Upper lobe of left lung (tissue), 6 donors: ENCODE data around the gene CARMIL3. TPM values are rescaled to one million over a fixed set of nuclear protein-coding genes. Genes with fewer than 3 reads are reported as not detected.

Source experiments
- ATAC-seq, 2 donors: fragments of 200-7000 bp; cut with Tn5 transposase; one replicate each; pipeline ENCODE4 v1.9.1; 2022; ENCODE audit warnings: mild to moderate bottlenecking in 2 of 2, moderate library complexity in 2 of 2; ENCODE audit not compliant: low FRiP score in 2 of 2
- DNase-seq, 2 donors: peaks; one replicate each; pipeline ENCODE4 v3.0.0-alpha.2; 2019 to 2020
- H3K27ac ChIP-seq, 4 donors: fragments of 200-600 bp; sonication (generic); one replicate each; pipeline ENCODE4 v1.5.1; 2016 to 2019
- H3K27me3 ChIP-seq, 4 donors: fragments of 200-600 bp; sonication (generic); one replicate each; pipeline ENCODE4 v1.5.1; 2017 to 2019
- H3K36me3 ChIP-seq, 4 donors: fragments of 200-600 bp; sonication (generic); one replicate each; pipeline ENCODE4 v1.5.1; 2016 to 2019
- H3K4me1 ChIP-seq, 4 donors: fragments of 200-600 bp; sonication (generic); one replicate each; pipeline ENCODE4 v1.5.1; 2018 to 2019
- H3K4me3 ChIP-seq, 4 donors: fragments of 200-600 bp; sonication (generic); one replicate each; pipeline ENCODE4 v1.5.1; 2017 to 2019; ENCODE audit warnings: mild to moderate bottlenecking in 2 of 4, moderate library complexity in 1 of 4
- H3K9me3 ChIP-seq, 4 donors: fragments of 200-600 bp; sonication (generic); one replicate each; pipeline ENCODE4 v1.5.1; 2018 to 2019
- CTCF ChIP-seq, 6 experiments: fragments of 450-650 bp in 4 of 6; fragments of 200-600 bp in 2 of 6; sonication (generic) in 2 of 6; IDR thresholded peaks; one replicate each; pipeline ENCODE4 v1.5.1; 2016 to 2019; ENCODE audit warnings: antibody characterized with exemption in 6 of 6
- EP300 ChIP-seq, 4 donors: sonication (generic); formaldehyde crosslinking; IDR thresholded peaks; one replicate each; pipeline ENCODE4 v1.5.1; 2017; ENCODE audit warnings: antibody characterized with exemption in 4 of 4, control low read depth in 2 of 4
- POLR2A ChIP-seq, 4 donors: fragments of 450-650 bp; IDR thresholded peaks; one replicate each; pipeline ENCODE4 v1.5.1; 2016 to 2017; ENCODE audit warnings: antibody characterized with exemption in 4 of 4, mild to moderate bottlenecking in 2 of 4
- POLR2AphosphoS5 ChIP-seq, 2 donors: sonication (generic); formaldehyde crosslinking; IDR thresholded peaks; one replicate each; pipeline ENCODE4 v1.5.1; 2017; ENCODE audit warnings: antibody characterized with exemption in 2 of 2
- WGBS, 2 donors: methylation state at CpG; one replicate each; pipeline ENCODE4 v1.1.5; 2017 to 2018; 5-methylcytosine and 5-hydroxymethylcytosine counted together
- total RNA-seq, 6 donors: library from RNA; depleted of rRNA in 4 of 6; stranded (reverse); fragments of >200 nt in 4 of 6; gene quantifications; one replicate each; pipeline versions ENCODE4 v1.1.0 to v1.2.1, GENCODE V29; 2016 to 2021
- donor health status: DM: no; HTN: no; CAD: no; lungs with moderate emphysema.
- donor health status: DM: no; HTN: yes; CAD: no; lungs with severe emphysema.

The CARMIL3 gene
- total RNA-seq, 6 donors from 2014 or later: 0.39 to 15.7 (median 1.2) TPM

GRCh38 chr14:24106672-24107271 is 55.0 kb downstream of the CARMIL3 start:
- TF ChIP-seq POLR2A (IDR thresholded peaks at IDR 0.05) (no peak), POLR2AphosphoS5 (IDR thresholded peaks at IDR 0.05) (no peak), CTCF (IDR thresholded peaks at IDR 0.05) (no peak), EP300 (IDR thresholded peaks at IDR 0.05) (no peak)
- H3K4me3 ChIP-seq: no peak overlapping the region
- no peak for ATAC-seq
- no peak overlapping the region for H3K27ac ChIP-seq
- no peaks in the 10 kb centered on the region for H3K27me3 ChIP-seq
- 85 to 86% methylated on average over 4 of the region's 4 CpGs for WGBS, 2 donors
- DNase-seq: no peak
- no peaks in the 10 kb centered on the region for H3K9me3 ChIP-seq
- H3K4me1 ChIP-seq: peaks cover 8 to 22% (median 12%) of the 10 kb centered on the region in 4 donors
- peaks cover 0 to 16% (median 9%) of the 10 kb centered on the region in 4 donors for H3K36me3 ChIP-seq

GRCh38 chr14:24108336-24108874 is 56.6 kb downstream of the CARMIL3 start:
- ATAC-seq: no peak
- peak overlapping the region; percentile 18 to 63 (median 52) for H3K27ac ChIP-seq

GRCh38 chr14:24110060-24110459 is 58.3 kb downstream of the CARMIL3 start:
- Histone ChIP-seq H3K27ac (peak overlapping the region in 2 of 4 donors; percentile 10 to 18), H3K27me3 (no peaks in the 10 kb centered on the region), H3K36me3 (no peaks in the 10 kb centered on the region), H3K9me3 (no peaks in the 10 kb centered on the region), H3K4me3 (no peak overlapping the region), H3K4me1 (peaks cover 9 to 26% (median 17%) of the 10 kb centered on the region in 4 donors)
- no peak for TF ChIP-seq POLR2AphosphoS5 (IDR thresholded peaks at IDR 0.05)
- TF ChIP-seq CTCF (IDR thresholded peaks at IDR 0.05): no peak
- no peak for TF ChIP-seq EP300 (IDR thresholded peaks at IDR 0.05)
- no peak for TF ChIP-seq POLR2A (IDR thresholded peaks at IDR 0.05)
- ATAC-seq: no peak
- peak in 1 of 2 donors; percentile 73 for DNase-seq
- WGBS, 2 donors: 64 to 76% methylated on average over 9 of the region's 9 CpGs

More at GRCh38 chr14:24108336-24108874, 56.6 kb downstream of the CARMIL3 start:
- H3K9me3 ChIP-seq: no peaks in the 10 kb centered on the region
- no peak overlapping the region for H3K4me3 ChIP-seq
- no peaks in the 10 kb centered on the region for H3K27me3 ChIP-seq
- WGBS, 2 donors: 45 to 46% methylated on average over 5 of the region's 5 CpGs
- DNase-seq: no peak
- TF ChIP-seq EP300 (IDR thresholded peaks at IDR 0.05) (no peak), POLR2AphosphoS5 (IDR thresholded peaks at IDR 0.05) (no peak), POLR2A (IDR thresholded peaks at IDR 0.05) (no peak), CTCF (IDR thresholded peaks at IDR 0.05) (no peak)
- peaks cover 0 to 8% (median 5%) of the 10 kb centered on the region in 4 donors for H3K36me3 ChIP-seq
- peaks cover 9 to 24% (median 15%) of the 10 kb centered on the region in 4 donors for H3K4me1 ChIP-seq

- peaks cover 10 to 27% (median 19%) of the 10 kb centered on the region in 4 donors for H3K4me1 ChIP-seq
- DNase-seq: no peak
- no peaks in the 10 kb centered on the region for H3K9me3 ChIP-seq
- TF ChIP-seq CTCF (IDR thresholded peaks at IDR 0.05) (no peak), POLR2AphosphoS5 (IDR thresholded peaks at IDR 0.05) (no peak), EP300 (IDR thresholded peaks at IDR 0.05) (no peak), POLR2A (IDR thresholded peaks at IDR 0.05) (no peak)
- H3K4me3 ChIP-seq: no peak overlapping the region
- no peaks in the 10 kb centered on the region for H3K27me3 ChIP-seq
- 53 to 76% methylated on average over 1 of the region's 1 CpG for WGBS, 2 donors
- no peaks in the 10 kb centered on the region for H3K36me3 ChIP-seq
- no peak for ATAC-seq
- H3K27ac ChIP-seq: no peak overlapping the region
Measured at GRCh38 chr14:24110523-24110922, 58.7 kb downstream of the CARMIL3 start.
